Hepatocyte (in vitro differentiated cells): Measurements from ENCODE around the gene RMP24.

ENCODE experiments used
- DNase-seq: peaks from one replicate; pipeline ENCODE4 v3.0.0-alpha.2; 2016; ENCODE audit warnings: low spot score
- H2AFZ ChIP-seq: fragments of 200-600 bp; sonication (generic); 2 replicates; pipeline ENCODE4 v1.6.0; 2016; ENCODE audit warnings: antibody characterized with exemption, mild to moderate bottlenecking
- H3K27ac ChIP-seq: fragments of 200-600 bp; sonication (generic); 2 replicates; pipeline ENCODE4 v1.5.1; 2016; ENCODE audit warnings: mild to moderate bottlenecking
- H3K27me3 ChIP-seq: fragments of 200-600 bp; sonication (generic); 2 replicates; pipeline ENCODE4 v1.6.1; 2016
- H3K36me3 ChIP-seq: fragments of 200-600 bp; sonication (generic); replicated peaks from 2 replicates; pipeline ENCODE4 v1.5.1; 2016; ENCODE audit warnings: low read depth; ENCODE audit not compliant: insufficient read depth
- H3K4me1 ChIP-seq: fragments of 200-600 bp; sonication (generic); 2 replicates; pipeline ENCODE4 v1.5.1; 2016; ENCODE audit warnings: mild to moderate bottlenecking, moderate library complexity; ENCODE audit not compliant: insufficient read depth
- H3K4me2 ChIP-seq: fragments of 200-600 bp; sonication (generic); 2 replicates; pipeline ENCODE4 v1.6.0; 2016
- H3K4me3 ChIP-seq: fragments of 200-600 bp; sonication (generic); 2 replicates; pipeline ENCODE4 v1.5.1; 2016; ENCODE audit warnings: mild to moderate bottlenecking
- H3K79me2 ChIP-seq: fragments of 200-600 bp; sonication (generic); 2 replicates; pipeline ENCODE4 v1.6.0; 2017; ENCODE audit warnings: mild to moderate bottlenecking
- H3K9me2 ChIP-seq: fragments of 200-600 bp; sonication (generic); replicated peaks from 2 replicates; pipeline ENCODE4 v1.6.0; 2017; ENCODE audit warnings: mild to moderate bottlenecking; ENCODE audit not compliant: insufficient read depth
- H3K9me3 ChIP-seq: fragments of 200-600 bp; sonication (generic); 2 replicates; pipeline ENCODE4 v1.5.1; 2016; ENCODE audit warnings: low read depth, mild to moderate bottlenecking
- H4K20me1 ChIP-seq: fragments of 200-600 bp; sonication (generic); 2 replicates; pipeline ENCODE4 v1.6.0; 2016; ENCODE audit warnings: mild to moderate bottlenecking; ENCODE audit not compliant: insufficient read depth, poor library complexity, severe bottlenecking
- CTCF ChIP-seq: fragments of 200-600 bp; sonication (generic); IDR thresholded peaks from 2 replicates; pipeline ENCODE4 v1.5.1; 2016; ENCODE audit warnings: antibody characterized with exemption, mild to moderate bottlenecking; ENCODE audit not compliant: poor library complexity
- EZH2 ChIP-seq: fragments of 200-600 bp; sonication (generic); IDR thresholded peaks from 2 replicates; pipeline ENCODE4 v1.6.1; 2016; ENCODE audit warnings: antibody characterized with exemption, mild to moderate bottlenecking, borderline replicate concordance
- EZH2phosphoT487 ChIP-seq: fragments of 200-600 bp; sonication (generic); IDR thresholded peaks from one replicate; pipeline ENCODE4 v1.6.1; 2018; ENCODE audit warnings: antibody characterized with exemption, mild to moderate bottlenecking, low read depth, moderate library complexity; ENCODE audit not compliant: unreplicated experiment, severe bottlenecking
- WGBS: methylation state at CpG from one replicate; pipeline ENCODE4 v1.1.6; 2016; ENCODE audit warnings: low lambda C conversion rate; ENCODE audit errors: missing lambda C conversion rate; 5-methylcytosine and 5-hydroxymethylcytosine counted together

RMP24 gene

GRCh38 chr18:35936951-35937350 lies 35.5 kb upstream of the RMP24 start:
- 64% methylated on average over 1 of the region's 1 CpG for WGBS
- H3K27ac ChIP-seq, result no peak overlapping the region
- no peaks in the 10 kb centered on the region for H3K9me2 ChIP-seq
- H3K4me2 ChIP-seq, result no peak overlapping the region
- no peaks in the 10 kb centered on the region for H4K20me1 ChIP-seq
- H3K36me3 ChIP-seq, result no peaks in the 10 kb centered on the region
- TF ChIP-seq EZH2 (no peak), CTCF (no peak), EZH2phosphoT487 (no peak)
- H3K4me1 ChIP-seq, result no peaks in the 10 kb centered on the region
- no peak for DNase-seq
- H2AFZ ChIP-seq, result no peak overlapping the region
- no peak overlapping the region for H3K4me3 ChIP-seq
- H3K79me2 ChIP-seq, result no peaks in the 10 kb centered on the region
- H3K9me3 ChIP-seq, result no peaks in the 10 kb centered on the region
- H3K27me3 ChIP-seq, result no peaks in the 10 kb centered on the region

- Histone ChIP-seq H3K27ac (no peak overlapping the region), H3K9me2 (no peaks in the 10 kb centered on the region), H3K9me3 (no peaks in the 10 kb centered on the region), H4K20me1 (no peaks in the 10 kb centered on the region), H3K79me2 (no peaks in the 10 kb centered on the region), H3K4me1 (no peaks in the 10 kb centered on the region), H3K36me3 (no peaks in the 10 kb centered on the region), H2AFZ (no peak overlapping the region), H3K4me2 (no peak overlapping the region), H3K4me3 (no peak overlapping the region), H3K27me3 (no peaks in the 10 kb centered on the region)
- WGBS, result 67% methylated on average over 1 of the region's 1 CpG
- no peak for TF ChIP-seq EZH2
- TF ChIP-seq EZH2phosphoT487, result no peak
- no peak for TF ChIP-seq CTCF
- DNase-seq, result no peak
These were observed 34.3 kb upstream of the RMP24 start for GRCh38 chr18:35938158-35938557.

- Histone ChIP-seq H3K9me2 (no peaks in the 10 kb centered on the region), H3K36me3 (no peaks in the 10 kb centered on the region), H3K9me3 (no peaks in the 10 kb centered on the region), H3K4me1 (no peaks in the 10 kb centered on the region), H3K79me2 (no peaks in the 10 kb centered on the region), H3K27ac (no peak overlapping the region), H2AFZ (no peak overlapping the region), H3K4me2 (no peak overlapping the region), H3K27me3 (no peaks in the 10 kb centered on the region), H3K4me3 (no peak overlapping the region), H4K20me1 (no peaks in the 10 kb centered on the region)
- no peak for DNase-seq
- WGBS, result 83% methylated on average over 1 of the region's 1 CpG
- TF ChIP-seq EZH2 (no peak), CTCF (no peak), EZH2phosphoT487 (no peak)
These were observed 33.9 kb upstream of the RMP24 start for GRCh38 chr18:35938562-35938961.

- WGBS, result 55% methylated on average over 5 of the region's 5 CpGs
- H3K4me3 ChIP-seq, result no peak overlapping the region
- no peaks in the 10 kb centered on the region for H3K79me2 ChIP-seq
- no peaks in the 10 kb centered on the region for H3K9me2 ChIP-seq
- H3K9me3 ChIP-seq, result no peaks in the 10 kb centered on the region
- no peak overlapping the region for H2AFZ ChIP-seq
- H3K4me2 ChIP-seq, result no peak overlapping the region
- no peak overlapping the region for H3K27ac ChIP-seq
- no peaks in the 10 kb centered on the region for H3K4me1 ChIP-seq
- no peaks in the 10 kb centered on the region for H3K27me3 ChIP-seq
- no peaks in the 10 kb centered on the region for H3K36me3 ChIP-seq
- no peaks in the 10 kb centered on the region for H4K20me1 ChIP-seq
- no peak for DNase-seq
- TF ChIP-seq CTCF (no peak), EZH2phosphoT487 (no peak), EZH2 (no peak)
These were observed 33.3 kb upstream of the RMP24 start for GRCh38 chr18:35939138-35939537.
